ENCODE results near the gene CEP126.
A peak's percentile ranks its signal among the peaks of the same experiment; 100 is the strongest.

The CEP126 gene

DNA sequence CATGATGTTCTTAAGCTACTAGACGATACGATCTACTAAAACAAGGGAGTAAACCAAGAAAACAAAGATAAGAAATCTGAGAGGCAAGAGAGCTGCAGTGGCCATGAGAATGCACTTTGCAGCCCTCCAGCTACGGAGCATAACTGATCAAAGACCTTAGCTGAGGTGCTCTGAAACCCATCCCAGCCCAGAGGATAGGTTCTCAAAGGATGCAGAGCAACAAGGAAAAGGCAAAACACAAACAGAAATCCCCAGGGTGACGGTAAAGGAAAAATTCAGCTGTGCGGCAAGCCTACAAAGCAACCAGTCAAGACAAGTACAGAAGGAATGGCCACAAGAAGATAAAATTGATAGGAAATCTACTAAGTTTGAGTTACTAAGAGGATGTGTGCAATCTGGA is 99.9 kb downstream of the CEP126 start:
- no peak for DNase-seq

DNA sequence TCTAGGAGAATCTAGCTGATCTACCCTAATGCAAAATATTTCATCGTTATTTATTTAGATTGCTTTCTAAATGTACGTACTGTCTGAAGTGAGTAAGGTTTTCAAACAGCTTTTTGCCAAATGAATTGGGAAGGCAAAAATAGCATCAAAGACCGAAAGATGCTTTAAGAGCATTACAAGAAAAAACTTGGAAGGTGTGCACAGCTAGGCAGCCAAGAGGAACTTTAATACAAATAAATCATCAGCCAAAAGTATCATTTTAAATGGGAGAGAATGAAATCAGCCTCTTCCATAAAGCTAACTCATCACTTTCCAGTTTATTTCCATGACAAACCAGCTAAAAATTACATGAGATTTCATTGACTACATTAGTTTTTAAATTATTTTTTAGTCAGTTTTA is 102.2 kb downstream of the CEP126 start:
- DNase-seq, result no peak

DNA sequence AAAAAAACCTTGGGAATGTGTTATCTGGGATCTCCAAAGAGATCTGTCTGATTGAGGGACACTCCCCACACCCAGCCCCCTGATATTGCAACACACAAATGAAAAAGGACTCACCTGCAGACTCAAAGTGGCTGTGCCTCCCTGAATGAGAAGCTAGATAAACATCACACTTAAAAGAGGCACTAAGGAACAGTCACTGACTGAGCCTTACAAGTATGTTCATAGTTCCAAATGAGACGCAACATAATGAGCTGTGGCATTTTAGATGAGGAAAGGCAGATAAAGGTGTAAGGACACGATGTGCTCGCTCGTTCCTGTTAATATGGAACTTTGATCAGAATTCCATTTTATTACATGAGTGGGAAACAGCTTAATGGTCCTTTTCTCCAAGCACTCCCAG is 111.4 kb downstream of the CEP126 start:
- DNase-seq, result no peak

DNA sequence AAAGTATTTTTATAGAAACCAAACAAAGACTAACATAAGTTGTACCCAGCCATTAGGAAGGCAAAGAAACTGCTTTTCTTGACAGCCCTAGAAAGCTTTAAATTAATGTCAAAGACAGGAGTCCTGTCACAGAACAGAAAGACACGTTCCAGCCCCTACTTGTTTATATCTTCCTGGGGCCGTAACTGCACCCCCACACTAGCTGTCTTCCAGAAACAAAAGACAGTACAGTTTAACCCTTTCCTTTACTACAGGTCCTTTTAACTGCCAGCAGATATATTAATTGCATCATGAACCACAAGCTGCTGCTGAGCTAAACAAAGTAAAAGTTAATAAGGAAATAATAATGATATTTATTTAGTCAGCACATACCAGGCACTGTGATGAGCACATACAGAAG is 112.1 kb downstream of the CEP126 start:
- DNase-seq, result no peak

DNA sequence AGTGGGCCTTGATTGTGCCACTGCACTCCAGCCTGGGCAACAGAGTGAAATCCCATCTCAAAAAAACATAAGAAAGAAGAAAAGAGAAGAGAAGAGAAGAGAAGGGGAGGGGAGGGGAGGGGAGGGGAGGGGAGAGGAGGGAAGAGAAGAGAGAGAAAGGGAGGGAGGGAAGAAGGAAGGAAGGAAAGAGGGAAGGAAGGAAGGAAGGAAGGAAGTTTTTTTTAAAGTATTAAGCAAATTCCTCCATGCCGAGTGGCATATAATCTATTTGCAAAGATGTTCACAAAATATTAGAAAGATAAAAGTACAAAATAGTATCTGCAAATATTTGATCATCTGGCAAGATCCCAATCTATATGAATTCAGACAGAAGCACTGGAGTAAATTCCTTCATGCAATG is 121.9 kb downstream of the CEP126 start:
- DNase-seq, result no peak

DNA sequence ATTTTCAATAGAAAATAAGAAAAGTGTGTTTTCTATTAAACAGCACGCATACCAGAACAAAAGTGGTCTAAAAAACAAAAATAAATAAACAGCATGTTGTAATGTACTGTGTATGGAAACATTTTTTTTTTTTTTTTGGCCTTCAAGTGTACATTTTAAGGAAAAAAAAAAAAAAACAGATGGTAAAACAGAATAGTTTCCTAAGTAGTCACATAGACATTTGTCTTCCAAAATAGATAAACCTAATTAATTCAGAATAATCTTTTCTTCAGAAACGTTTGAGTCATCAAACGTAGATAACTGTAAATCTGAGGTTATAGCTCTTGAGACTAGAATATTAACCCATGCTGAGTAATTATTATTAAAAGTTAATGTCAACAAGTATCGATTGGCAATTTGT is 132.0 kb downstream of the CEP126 start:
- no peak for DNase-seq

DNA sequence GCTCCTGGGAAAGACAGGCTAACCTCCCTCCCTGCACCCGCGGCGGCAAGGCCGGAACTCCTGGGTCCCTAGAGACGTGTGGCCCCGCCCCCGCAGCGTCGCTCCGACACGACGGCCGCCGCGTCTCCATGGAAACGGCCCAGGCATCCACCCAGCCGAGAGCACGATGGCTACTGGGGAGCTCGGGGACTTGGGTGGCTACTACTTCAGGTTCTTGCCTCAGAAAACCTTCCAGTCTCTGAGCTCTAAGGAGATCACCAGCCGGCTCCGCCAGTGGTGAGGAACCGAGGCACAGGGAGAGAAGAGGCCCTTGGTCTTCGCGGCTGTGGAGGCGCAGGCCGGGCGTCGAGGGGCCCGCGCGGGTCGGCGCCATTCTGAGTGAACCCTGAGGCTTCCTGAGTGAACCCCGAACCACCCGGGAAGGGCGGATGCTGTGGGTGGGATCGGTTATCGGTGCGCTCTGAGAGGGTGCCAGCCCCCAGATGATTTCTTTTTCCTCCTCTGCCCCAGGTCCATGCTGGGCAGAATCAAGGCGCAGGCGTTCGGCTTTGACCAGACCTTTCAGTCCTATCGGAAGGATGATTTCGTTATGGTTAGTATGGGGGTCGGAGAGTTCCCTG is 132.6 kb downstream of the CEP126 start, which contains the start of gene CFAP300:
Gene CFAP300, plus strand, starts transcription at position 133 of the 620 bp plus-strand sequence. Its CDS starts 34 bp downstream, at position 167.
- peak; percentile 35 for DNase-seq

Data from activated naive CD4-positive, alpha-beta T cell treated with anti-CD3 and anti-CD28 coated beads, Interleukin-2, amount 50 U/mL, for 16 hours (primary cell).